DMS 273 (cell line): ENCODE data around the gene FIGNL1.

Source experiments
- DNase-seq: peaks from one replicate; lab custom pipeline; 2025; ENCODE audit not compliant: unreplicated experiment; lab: John Stamatoyannopoulos, UW

FIGNL1 gene

GRCh38 chr7:50431316-50431715 lies 18.8 kb downstream of the FIGNL1 start:
- DNase-seq, result no peak

GRCh38 chr7:50428911-50429310 lies 21.2 kb downstream of the FIGNL1 start:
- no peak for DNase-seq

- no peak for DNase-seq
Observed at GRCh38 chr7:50427518-50427917, 22.6 kb downstream of the FIGNL1 start.

- DNase-seq, result no peak
Observed at GRCh38 chr7:50426280-50427045, 23.7 kb downstream of the FIGNL1 start.

GRCh38 chr7:50425318-50425717 lies 24.8 kb downstream of the FIGNL1 start:
- DNase-seq, result no peak

GRCh38 chr7:50423860-50424259 lies 26.3 kb downstream of the FIGNL1 start:
- DNase-seq, result no peak

- DNase-seq, result no peak
Observed at GRCh38 chr7:50422858-50423257, 27.3 kb downstream of the FIGNL1 start.

GRCh38 chr7:50421043-50421442 lies 29.1 kb downstream of the FIGNL1 start:
- no peak for DNase-seq

- DNase-seq, result no peak
Observed at GRCh38 chr7:50418526-50419290, 31.4 kb downstream of the FIGNL1 start.

- peak; percentile 95 for DNase-seq
Observed at GRCh38 chr7:50418086-50418515, 32.0 kb downstream of the FIGNL1 start.

GRCh38 chr7:50416527-50417182 lies 33.5 kb downstream of the FIGNL1 start:
- no peak for DNase-seq

GRCh38 chr7:50415844-50416364 lies 34.2 kb downstream of the FIGNL1 start:
- DNase-seq, result no peak

GRCh38 chr7:50413561-50413960 lies 36.6 kb downstream of the FIGNL1 start:
- DNase-seq, result no peak

- DNase-seq, result no peak
Observed at GRCh38 chr7:50412973-50413372, 37.2 kb downstream of the FIGNL1 start.

- no peak for DNase-seq
Observed at GRCh38 chr7:50411332-50411731, 38.8 kb downstream of the FIGNL1 start.

- peak; percentile 19 for DNase-seq
Observed at GRCh38 chr7:50409856-50410745, 40.0 kb downstream of the FIGNL1 start.

- DNase-seq, result no peak
Observed at GRCh38 chr7:50406935-50407334, 43.2 kb downstream of the FIGNL1 start.

- no peak for DNase-seq
Observed at GRCh38 chr7:50405221-50405620, 44.9 kb downstream of the FIGNL1 start.

- peak; percentile 24 for DNase-seq
Observed at GRCh38 chr7:50404392-50404791, 45.8 kb downstream of the FIGNL1 start.

- DNase-seq, result peak; percentile 66
Observed at GRCh38 chr7:50400114-50400513, 50.0 kb downstream of the FIGNL1 start.

- DNase-seq, result no peak
Observed at GRCh38 chr7:50399635-50400034, 50.5 kb downstream of the FIGNL1 start.
